MCF 10A (cell line): ENCODE results near the gene FAM227B. TPM values are rescaled to one million over a fixed set of nuclear protein-coding genes. Genes with fewer than 3 reads are reported as not detected.
A peak's percentile ranks its signal among the peaks of the same experiment; 100 is the strongest.

Source experiments
- BruUV-seq: library from RNA; stranded (reverse); fragments of 400-500 nt; replicated peaks from 2 replicates; lab custom pipeline; 2021; lab: Mats Ljungman, UMichigan
- CTCF ChIA-PET: fragments of 300-600 bp; sonication (Branson Sonifier 250); formaldehyde crosslinking; extraction: SDS; loops from one replicate; lab custom pipeline; 2021; ENCODE audit warnings: antibody characterized with exemption, inconsistent platforms; lab: Yijun Ruan, JAX
- POLR2A ChIA-PET: fragments of 300-600, 350-650 bp; sonication (Branson Sonifier 250); formaldehyde crosslinking; extraction: SDS; loops from one replicate; lab custom pipeline; 2020; ENCODE audit warnings: antibody characterized with exemption, inconsistent platforms; lab: Yijun Ruan, JAX
- DNase-seq: peaks from one replicate; pipeline ENCODE4 v3.0.0-alpha.2; 2018; ENCODE audit not compliant: unreplicated experiment
- H3K27ac Mint-ChIP-seq: one replicate; pipeline ENCODE4 v1.8.0; 2022; ENCODE audit warnings: mild to moderate bottlenecking, low read depth, mixed read lengths; ENCODE audit not compliant: unreplicated experiment
- H3K27me3 Mint-ChIP-seq: one replicate; pipeline ENCODE4 v1.8.0; 2022; ENCODE audit warnings: mixed read lengths; ENCODE audit not compliant: insufficient read depth, unreplicated experiment
- H3K36me3 Mint-ChIP-seq: one replicate; pipeline ENCODE4 v1.8.0; 2022; ENCODE audit warnings: mild to moderate bottlenecking, moderate library complexity, mixed read lengths; ENCODE audit not compliant: insufficient read depth, unreplicated experiment
- H3K4me1 Mint-ChIP-seq: one replicate; pipeline ENCODE4 v1.8.0; 2022; ENCODE audit warnings: mixed read lengths; ENCODE audit not compliant: insufficient read depth, unreplicated experiment
- H3K4me3 Mint-ChIP-seq: one replicate; pipeline ENCODE4 v1.8.0; 2022; ENCODE audit warnings: mild to moderate bottlenecking, moderate library complexity, mixed read lengths; ENCODE audit not compliant: unreplicated experiment
- H3K9me3 Mint-ChIP-seq: one replicate; pipeline ENCODE4 v1.8.0; 2022; ENCODE audit warnings: mixed read lengths; ENCODE audit not compliant: unreplicated experiment
- intact Hi-C: fragments of 100-400 bp; cut with micrococcal nuclease; formaldehyde crosslinking; loops from 2 replicates; pipeline ENCODE4 v1.14.1; 2022
- total RNA-seq: library from RNA; stranded (reverse); gene quantifications from 2 replicates; pipeline ENCODE4 v1.2.3, GENCODE V29; 2022
- TF ChIP-seq, protein P1 (sequence below): fragments of 200-600 bp; IDR thresholded peaks from one replicate; pipeline ENCODE4 v1.8.0; 2022; ENCODE audit warnings: antibody characterized with exemption, mild to moderate bottlenecking; ENCODE audit not compliant: unreplicated experiment

The FAM227B gene
- total RNA-seq, 1 experiment from 2014 or later = 5.8 TPM

DNA sequence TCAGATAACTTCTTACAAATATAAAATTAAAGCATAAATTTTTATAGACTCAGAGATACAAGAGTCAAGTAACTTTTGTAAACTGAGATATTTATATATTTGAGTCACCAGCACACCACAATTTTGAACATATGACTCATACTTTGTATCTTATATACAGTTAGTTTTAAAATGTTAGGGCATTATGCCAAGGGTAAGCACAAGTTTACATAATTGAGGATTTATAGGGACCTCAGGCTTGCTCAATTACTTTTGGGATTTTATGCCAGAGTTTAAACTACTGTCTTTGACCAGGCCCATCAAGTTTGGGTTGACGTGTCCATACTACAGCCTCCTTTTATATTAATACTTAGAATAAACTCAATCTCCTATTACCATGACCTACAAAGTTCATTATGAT, 205.0 kb downstream of the FAM227B start:
- H3K4me1 Mint-ChIP-seq = peaks cover 19% of the 10 kb centered on the region
- intact Hi-C loops = no loop called here
- no peaks in the 10 kb centered on the region for H3K9me3 Mint-ChIP-seq
- ChIA-PET CTCF (interaction anchor here (1.2 kb wide), 1 partner anchor 10 kb away, joined by 4 read pairs; no protein-coding TSS in a partner anchor), POLR2A (no interaction called here)
- no peak overlapping the region for H3K27ac Mint-ChIP-seq
- TF ChIP-seq, protein P1, sequence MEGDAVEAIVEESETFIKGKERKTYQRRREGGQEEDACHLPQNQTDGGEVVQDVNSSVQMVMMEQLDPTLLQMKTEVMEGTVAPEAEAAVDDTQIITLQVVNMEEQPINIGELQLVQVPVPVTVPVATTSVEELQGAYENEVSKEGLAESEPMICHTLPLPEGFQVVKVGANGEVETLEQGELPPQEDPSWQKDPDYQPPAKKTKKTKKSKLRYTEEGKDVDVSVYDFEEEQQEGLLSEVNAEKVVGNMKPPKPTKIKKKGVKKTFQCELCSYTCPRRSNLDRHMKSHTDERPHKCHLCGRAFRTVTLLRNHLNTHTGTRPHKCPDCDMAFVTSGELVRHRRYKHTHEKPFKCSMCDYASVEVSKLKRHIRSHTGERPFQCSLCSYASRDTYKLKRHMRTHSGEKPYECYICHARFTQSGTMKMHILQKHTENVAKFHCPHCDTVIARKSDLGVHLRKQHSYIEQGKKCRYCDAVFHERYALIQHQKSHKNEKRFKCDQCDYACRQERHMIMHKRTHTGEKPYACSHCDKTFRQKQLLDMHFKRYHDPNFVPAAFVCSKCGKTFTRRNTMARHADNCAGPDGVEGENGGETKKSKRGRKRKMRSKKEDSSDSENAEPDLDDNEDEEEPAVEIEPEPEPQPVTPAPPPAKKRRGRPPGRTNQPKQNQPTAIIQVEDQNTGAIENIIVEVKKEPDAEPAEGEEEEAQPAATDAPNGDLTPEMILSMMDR = no peak
- H3K27me3 Mint-ChIP-seq = no peaks in the 10 kb centered on the region
- H3K36me3 Mint-ChIP-seq = no peaks in the 10 kb centered on the region
- no TSS peak for BruUV-seq
- DNase-seq = peak; percentile 88
- no peak overlapping the region for H3K4me3 Mint-ChIP-seq

DNA sequence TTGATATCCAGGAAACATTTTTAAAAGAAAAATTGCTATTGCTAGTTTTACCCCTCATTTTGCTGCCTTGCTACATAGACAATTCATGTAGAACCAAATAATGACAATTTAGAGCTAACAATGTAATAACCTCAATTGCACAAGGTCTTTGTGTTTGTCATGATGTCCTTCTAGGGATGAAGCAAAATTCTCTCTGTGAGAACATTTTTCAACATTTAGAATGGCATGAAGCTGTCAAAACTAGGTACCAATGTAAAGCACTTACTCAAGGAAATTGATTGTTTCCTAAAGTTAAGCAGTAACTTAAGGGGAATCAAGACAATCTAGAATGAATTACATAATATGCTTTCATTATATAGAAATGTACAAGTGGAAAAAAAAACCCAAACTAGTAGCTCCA, 205.5 kb downstream of the FAM227B start:
- peak; percentile 8 for DNase-seq
- Mint-ChIP-seq H3K27me3 (no peaks in the 10 kb centered on the region), H3K9me3 (no peaks in the 10 kb centered on the region), H3K4me3 (no peak overlapping the region), H3K36me3 (no peaks in the 10 kb centered on the region), H3K27ac (no peak overlapping the region), H3K4me1 (peaks cover 19% of the 10 kb centered on the region)
- intact Hi-C loops = no loop called here
- ChIA-PET CTCF (interaction anchor here (1.2 kb wide), 2 partner anchors 10 to 179 kb away, joined by 3 to 4 read pairs; no protein-coding TSS in a partner anchor), POLR2A (interaction anchor here (0.5 kb wide), 1 partner anchor 264 kb away, joined by 5 read pairs; no protein-coding TSS in a partner anchor)
- TF ChIP-seq, protein P1 = no peak
- no TSS peak for BruUV-seq

DNA sequence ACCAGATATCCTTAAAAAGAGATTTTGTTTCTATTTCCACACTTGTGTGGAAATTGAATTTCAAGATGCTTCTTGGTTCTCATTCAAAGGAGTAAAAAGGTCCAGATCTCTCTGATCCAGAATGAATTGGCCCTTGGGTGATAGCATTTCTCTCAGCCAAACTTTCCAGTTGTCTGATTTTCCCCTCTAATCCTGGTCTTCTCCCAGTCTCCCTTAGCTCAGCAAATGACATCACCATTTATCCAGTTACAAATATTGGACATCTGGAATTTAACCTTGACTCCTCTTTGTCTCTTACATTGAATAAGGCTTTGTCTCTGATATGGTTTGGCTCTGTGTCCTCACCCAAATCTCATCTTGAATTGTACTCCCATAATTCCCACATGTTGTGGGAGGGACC, 207.8 kb downstream of the FAM227B start:
- Mint-ChIP-seq H3K27ac (no peak overlapping the region), H3K9me3 (no peaks in the 10 kb centered on the region), H3K27me3 (no peaks in the 10 kb centered on the region), H3K4me3 (no peak overlapping the region), H3K4me1 (peaks cover 19% of the 10 kb centered on the region), H3K36me3 (no peaks in the 10 kb centered on the region)
- CTCF ChIA-PET = interaction anchor here (0.6 to 2.3 kb wide), 4 partner anchors 10 to 639 kb away, joined by 3 to 15 read pairs (median 4); partner anchors contain the start of gene FGF7
- no peak for DNase-seq
- BruUV-seq = no TSS peak
- intact Hi-C loops = no loop called here
- POLR2A ChIA-PET = interaction anchor here (0.6 to 1.0 kb wide), 2 partner anchors 9 to 29 kb away, joined by 3 read pairs; no protein-coding TSS in a partner anchor
- TF ChIP-seq, protein P1 = no peak

GRCh38 chr15:49410641-49411040, 210.0 kb downstream of the FAM227B start:
- no peak for DNase-seq
- CTCF ChIA-PET = interaction anchor here (0.5 to 0.8 kb wide), 3 partner anchors 11 to 1791 kb away, joined by 3 to 5 read pairs (median 4); no protein-coding TSS in a partner anchor
- Mint-ChIP-seq H3K4me1 (peaks cover 7% of the 10 kb centered on the region), H3K9me3 (no peaks in the 10 kb centered on the region), H3K27ac (no peak overlapping the region), H3K27me3 (no peaks in the 10 kb centered on the region), H3K36me3 (no peaks in the 10 kb centered on the region), H3K4me3 (no peak overlapping the region)
- no TSS peak for BruUV-seq
- TF ChIP-seq, protein P1 = no peak
- POLR2A ChIA-PET = no interaction called here
- intact Hi-C loops = no loop called here
